Choroid plexus epithelial cell (primary cell): ENCODE results near the gene ERAL1.

Experiments
- DNase-seq: peaks from one replicate; pipeline ENCODE4 v3.0.0-alpha.2; 2010; ENCODE audit warnings: low read depth
- H3K4me3 ChIP-seq: 2 replicates; pipeline ENCODE4 v1.5.1; 2011; ENCODE audit warnings: low read depth, mild to moderate bottlenecking, control low read depth, low read length, moderate library complexity
- TF ChIP-seq, protein P1 (sequence below): conservative IDR thresholded peaks from 2 replicates; pipeline ENCODE4 v1.5.1; 2011; ENCODE audit warnings: low read depth, mild to moderate bottlenecking, control low read depth, inconsistent platforms, low read length, moderate library complexity

Gene ERAL1

DNA sequence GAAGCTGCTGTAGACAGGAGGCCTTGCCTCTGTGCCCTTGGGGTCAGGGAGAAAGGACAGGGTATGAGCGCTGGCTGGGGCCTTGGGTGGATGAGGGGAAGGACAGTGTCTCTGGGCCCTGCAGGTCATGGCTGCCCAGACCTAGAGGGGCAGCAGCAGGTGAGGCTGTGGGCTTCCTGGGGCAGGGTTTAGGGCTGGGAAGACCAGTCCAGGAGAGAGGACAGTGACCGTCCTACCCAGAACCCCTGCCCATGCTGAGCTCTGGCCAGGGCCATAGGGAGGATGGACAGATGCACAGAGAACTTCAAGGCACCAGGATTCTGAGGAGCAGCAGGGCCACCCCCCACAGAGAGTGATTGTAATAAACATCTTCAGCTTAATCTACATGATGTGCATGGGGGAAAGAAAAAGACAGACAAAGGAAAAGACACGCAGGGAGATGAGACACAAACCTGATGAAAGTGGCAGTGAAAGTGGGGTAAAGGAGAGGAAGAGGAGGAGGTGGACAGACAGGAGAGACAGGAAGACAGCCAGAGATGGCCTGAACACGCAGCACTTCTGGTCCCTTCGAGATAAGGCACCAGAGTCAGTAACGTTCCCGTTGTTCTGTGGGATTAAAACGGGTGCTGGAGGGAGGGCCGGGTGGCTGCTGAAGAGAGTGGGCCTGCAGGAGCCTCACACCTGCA lies 25.2 kb downstream of the ERAL1 start:
- no peak overlapping the region for H3K4me3 ChIP-seq
- TF ChIP-seq, protein P1, sequence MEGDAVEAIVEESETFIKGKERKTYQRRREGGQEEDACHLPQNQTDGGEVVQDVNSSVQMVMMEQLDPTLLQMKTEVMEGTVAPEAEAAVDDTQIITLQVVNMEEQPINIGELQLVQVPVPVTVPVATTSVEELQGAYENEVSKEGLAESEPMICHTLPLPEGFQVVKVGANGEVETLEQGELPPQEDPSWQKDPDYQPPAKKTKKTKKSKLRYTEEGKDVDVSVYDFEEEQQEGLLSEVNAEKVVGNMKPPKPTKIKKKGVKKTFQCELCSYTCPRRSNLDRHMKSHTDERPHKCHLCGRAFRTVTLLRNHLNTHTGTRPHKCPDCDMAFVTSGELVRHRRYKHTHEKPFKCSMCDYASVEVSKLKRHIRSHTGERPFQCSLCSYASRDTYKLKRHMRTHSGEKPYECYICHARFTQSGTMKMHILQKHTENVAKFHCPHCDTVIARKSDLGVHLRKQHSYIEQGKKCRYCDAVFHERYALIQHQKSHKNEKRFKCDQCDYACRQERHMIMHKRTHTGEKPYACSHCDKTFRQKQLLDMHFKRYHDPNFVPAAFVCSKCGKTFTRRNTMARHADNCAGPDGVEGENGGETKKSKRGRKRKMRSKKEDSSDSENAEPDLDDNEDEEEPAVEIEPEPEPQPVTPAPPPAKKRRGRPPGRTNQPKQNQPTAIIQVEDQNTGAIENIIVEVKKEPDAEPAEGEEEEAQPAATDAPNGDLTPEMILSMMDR: no peak

DNA sequence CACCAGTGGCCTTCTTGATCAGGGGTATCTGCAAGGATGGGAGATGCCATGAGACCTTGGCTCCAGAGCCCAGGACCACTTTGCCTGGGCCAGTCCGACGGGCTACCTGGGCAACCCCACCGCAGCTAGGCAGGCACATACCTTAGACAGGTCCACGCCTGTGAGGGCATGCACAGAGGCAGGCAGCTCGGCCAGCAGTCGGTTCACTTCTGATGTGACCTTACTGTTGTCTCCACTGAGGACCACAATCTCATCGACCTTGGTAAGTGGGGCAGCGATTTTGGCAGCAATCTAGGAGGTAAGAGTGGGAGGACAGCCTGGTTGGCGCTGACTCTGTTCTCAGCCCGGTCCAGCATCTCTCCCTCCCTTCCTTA lies 25.7 kb downstream of the ERAL1 start:
- TF ChIP-seq, protein P1: no peak
- no peak overlapping the region for H3K4me3 ChIP-seq
- no peak for DNase-seq

More for the DNA sequence above, 25.2 kb downstream of the ERAL1 start:
- no peak for DNase-seq

DNA sequence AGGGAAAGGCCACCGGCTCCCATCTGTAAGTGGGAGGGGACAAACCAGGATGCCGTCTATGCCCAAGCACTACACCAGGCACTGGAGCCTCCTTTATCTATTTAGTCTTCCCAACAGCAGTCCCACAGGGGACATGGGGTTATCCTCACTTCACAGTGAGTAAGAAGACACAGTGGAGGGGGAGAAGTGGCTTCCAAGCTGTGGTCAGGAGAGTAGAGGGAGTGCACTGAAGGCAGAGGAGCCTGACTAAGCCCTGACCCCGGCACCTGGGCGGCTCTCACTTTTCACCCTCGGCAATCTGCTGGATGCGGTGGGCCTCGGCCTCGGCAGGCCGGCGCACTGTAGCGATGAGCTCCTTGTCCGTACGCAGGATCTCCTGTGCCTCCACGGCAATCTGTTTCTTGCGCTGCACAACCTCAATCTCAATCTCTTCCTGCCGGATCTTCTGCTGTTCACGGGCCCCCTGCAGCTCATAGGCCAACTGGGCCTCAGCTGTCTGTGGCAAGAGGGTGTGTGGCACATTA lies 26.8 kb downstream of the ERAL1 start:
- no peak overlapping the region for H3K4me3 ChIP-seq
- TF ChIP-seq, protein P1: no peak
- DNase-seq: no peak

DNA sequence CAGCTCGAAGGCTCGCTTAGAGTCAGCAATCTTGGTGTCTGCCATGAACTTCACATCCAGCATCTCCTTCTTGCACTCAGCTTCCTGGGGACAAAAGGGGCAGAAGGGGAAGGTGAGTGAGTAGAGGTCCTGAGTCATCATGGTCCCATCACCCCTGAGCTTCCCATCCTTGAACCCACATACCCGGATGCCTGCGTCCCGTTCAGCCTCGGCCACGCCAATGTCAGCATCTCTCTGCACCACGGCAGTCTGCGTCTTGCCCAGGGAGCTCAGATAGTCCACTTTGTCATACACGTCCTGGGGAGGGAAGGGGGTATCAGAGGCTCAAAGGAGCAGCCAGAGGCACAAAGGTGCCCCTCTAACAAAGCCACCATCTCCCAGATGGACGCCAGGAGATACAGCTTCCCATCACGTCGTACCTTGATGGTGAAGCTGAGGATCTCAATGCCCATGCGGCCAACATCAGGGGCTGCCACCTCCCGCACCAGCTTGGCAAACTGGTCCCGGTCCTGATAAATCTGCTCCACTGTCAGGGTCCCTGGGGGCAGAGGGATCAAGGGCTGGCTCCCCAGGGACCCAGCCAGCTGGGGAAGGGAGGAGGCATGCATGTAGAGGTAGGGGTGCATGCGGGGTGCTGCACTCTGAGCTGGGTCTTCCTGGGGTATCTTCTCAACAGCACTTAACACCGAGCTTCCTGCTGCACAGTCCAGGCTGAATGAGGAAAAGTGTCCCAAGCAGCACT lies 27.5 kb downstream of the ERAL1 start:
- no peak for DNase-seq
- TF ChIP-seq, protein P1: no peak
- H3K4me3 ChIP-seq: no peak overlapping the region

DNA sequence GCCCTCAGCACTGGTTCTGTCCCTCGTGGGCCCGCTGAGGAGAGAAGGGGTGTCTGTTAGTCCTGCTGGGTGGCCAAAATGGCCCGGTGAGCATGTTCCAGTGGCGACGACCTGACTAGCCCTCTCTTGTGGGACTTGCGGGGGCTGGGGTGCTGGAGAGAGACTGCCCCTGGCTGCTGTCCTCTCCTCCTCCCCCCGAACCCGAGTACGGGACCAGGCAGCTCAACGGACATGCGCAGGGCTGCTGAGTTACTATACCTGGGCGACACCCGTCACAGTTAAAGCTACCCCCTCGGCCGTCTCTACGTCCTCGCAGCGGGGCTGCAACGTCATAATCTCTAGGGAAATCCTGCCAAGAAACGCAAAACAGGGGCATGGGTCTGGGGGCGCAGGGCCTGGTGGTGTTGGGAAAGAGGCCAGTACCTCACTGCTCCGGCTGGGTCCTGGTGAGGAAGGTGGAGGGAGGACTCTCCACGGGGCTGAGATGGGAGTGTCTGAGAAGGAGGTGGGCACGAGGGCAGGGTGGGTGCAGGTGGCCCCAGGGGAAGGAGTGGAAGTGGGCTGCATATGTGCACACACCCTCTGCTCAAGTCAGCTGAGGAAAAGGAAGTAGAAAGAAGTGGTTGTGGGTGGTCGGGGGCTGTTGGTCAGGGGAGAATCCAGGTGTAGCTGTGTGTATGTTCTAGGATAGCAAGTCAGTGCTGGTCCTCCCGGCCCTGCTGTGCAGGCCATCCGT lies 29.3 kb downstream of the ERAL1 start:
- no peak overlapping the region for H3K4me3 ChIP-seq
- no peak for DNase-seq
- TF ChIP-seq, protein P1: no peak

DNA sequence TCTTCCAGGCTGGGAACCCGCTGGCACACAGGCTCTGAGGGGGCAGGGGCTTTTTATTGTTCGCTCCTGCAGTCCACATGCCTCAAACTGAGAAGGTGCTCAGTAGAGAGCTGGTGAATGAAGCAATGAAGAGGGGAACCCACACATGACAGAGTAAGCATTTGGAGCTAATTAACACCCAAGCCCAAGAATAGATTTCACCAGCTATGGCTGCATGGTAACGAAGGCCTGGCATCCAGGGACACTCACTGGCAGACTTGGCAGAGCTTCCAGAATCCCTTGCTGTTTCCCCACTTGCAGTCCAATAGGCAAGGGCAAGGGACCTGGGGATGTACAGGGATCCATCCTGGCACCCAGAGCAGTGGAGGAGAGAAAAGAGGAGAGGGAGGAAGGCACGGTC lies 30.5 kb downstream of the ERAL1 start:
- TF ChIP-seq, protein P1: no peak
- no peak for DNase-seq
- H3K4me3 ChIP-seq: no peak overlapping the region
